HCT116 (cell line): ENCODE results near the gene FAM171A1. TPM values are rescaled to one million over a fixed set of nuclear protein-coding genes. Genes with fewer than 3 reads are reported as not detected.

ENCODE experiments used
- ATAC-seq: fragments of 200-7000 bp; cut with Tn5 transposase; 2 replicates; pipeline ENCODE4 v1.9.1; 2020; ENCODE audit warnings: mild to moderate bottlenecking, moderate library complexity
- BruUV-seq: library from RNA; stranded (reverse); fragments of 400-500 nt; replicated peaks from 2 replicates; lab custom pipeline; 2021; lab: Mats Ljungman, UMichigan
- CTCF ChIA-PET: fragments of 300-600 bp; sonication (Branson Sonifier 250); formaldehyde crosslinking; loops from one replicate; lab custom pipeline; 2021; ENCODE audit warnings: antibody characterized with exemption; lab: Charles Lee
- POLR2A ChIA-PET: fragments of 300-600, 350-600 bp; sonication (Branson Sonifier 250); formaldehyde crosslinking; loops from one replicate; lab custom pipeline; 2021; ENCODE audit warnings: antibody characterized with exemption; lab: Charles Lee
- RAD21 ChIA-PET, 2 experiments: fragments of 300-600 bp; sonication (Branson Sonifier 250); formaldehyde crosslinking; loops; one replicate each; lab custom pipeline; 2023; ENCODE audit warnings: low total read pairs in 2 of 2; ENCODE audit not compliant: uncharacterized antibody in 2 of 2, unreplicated experiment in 2 of 2, low non-redundant PET in 1 of 2; lab: Charles Lee
- DNase-seq: peaks from one replicate; pipeline ENCODE4 v3.0.0-alpha.2; 2010; ENCODE audit warnings: low read depth, low spot score
- H2AFZ ChIP-seq: fragments of 200-600 bp; shearing (Covaris generic), sonication (generic); 2 replicates; pipeline ENCODE4 v1.6.1; 2017; ENCODE audit warnings: low read depth, mixed run types, mixed read lengths, antibody characterized with exemption, low read length; ENCODE audit not compliant: poor library complexity, severe bottlenecking
- H3K27ac ChIP-seq: 2 replicates; pipeline ENCODE4 v1.5.1; 2012; ENCODE audit warnings: low read depth, low read length
- H3K27me3 ChIP-seq: fragments of 200-600 bp; sonication (generic); 2 replicates; pipeline ENCODE4 v1.6.1; 2016; ENCODE audit warnings: mixed run types, low read length, mixed read lengths; ENCODE audit not compliant: insufficient read depth
- H3K36me3 ChIP-seq, 2 experiments: fragments of 200-500 bp in 1 of 2; fragments of 200-600 bp in 1 of 2; sonication (Bioruptor generic) in 1 of 2; sonication (generic) in 1 of 2; 2 replicates each; pipeline versions ENCODE4 v1.5.1 to v1.6.1; 2014 to 2016; ENCODE audit warnings: low read length in 2 of 2, inconsistent platforms in 1 of 2, mixed read lengths in 1 of 2, mixed run types in 1 of 2; ENCODE audit not compliant: insufficient read depth in 2 of 2, control insufficient read depth in 1 of 2
- H3K4me1 ChIP-seq, 2 experiments: fragments of 200-600 bp in 1 of 2; sonication (generic) in 1 of 2; 2 replicates each; pipeline versions ENCODE4 v1.5.1 to v1.6.1; 2012 to 2017; ENCODE audit warnings: low read length in 2 of 2, inconsistent platforms in 1 of 2, mild to moderate bottlenecking in 1 of 2, mixed read lengths in 1 of 2, mixed run types in 1 of 2, moderate library complexity in 1 of 2; ENCODE audit not compliant: insufficient read depth in 2 of 2, control insufficient read depth in 1 of 2
- H3K4me2 ChIP-seq: fragments of 200-600 bp; sonication (generic); 2 replicates; pipeline ENCODE4 v1.6.1; 2017; ENCODE audit warnings: mixed run types, low read length, mixed read lengths
- H3K4me3 ChIP-seq, 2 experiments: fragments of 200-600 bp in 1 of 2; sonication (generic) in 1 of 2; replicated peaks in 1 of 2; 2 replicates each; pipeline ENCODE4 v1.5.1; 2011 to 2016; ENCODE audit warnings: low read length in 2 of 2, control low read depth in 1 of 2, low read depth in 1 of 2, mild to moderate bottlenecking in 1 of 2, mixed read lengths in 1 of 2, mixed run types in 1 of 2
- H3K79me2 ChIP-seq: fragments of 200-600 bp; sonication (generic); 2 replicates; pipeline ENCODE4 v1.6.1; 2017; ENCODE audit warnings: mild to moderate bottlenecking, mixed run types, low read length, moderate library complexity, mixed read lengths; ENCODE audit not compliant: insufficient read depth
- H3K9ac ChIP-seq: fragments of 200-600 bp; sonication (generic); 2 replicates; pipeline ENCODE4 v1.6.1; 2016; ENCODE audit warnings: low read length, mixed read lengths
- H3K9me2 ChIP-seq: fragments of 200-600 bp; sonication (generic), shearing (Covaris generic); 2 replicates; pipeline ENCODE4 v1.6.1; 2017; ENCODE audit warnings: mixed run types, mild to moderate bottlenecking, moderate library complexity; ENCODE audit not compliant: insufficient read depth
- H3K9me3 ChIP-seq, 2 experiments: fragments of 200-500 bp in 1 of 2; fragments of 200-600 bp in 1 of 2; sonication (Bioruptor generic) in 1 of 2; sonication (generic) in 1 of 2; 2 replicates each; pipeline ENCODE4 v1.6.1; 2014 to 2017; ENCODE audit warnings: low read length in 2 of 2, mixed read lengths in 2 of 2, inconsistent platforms in 1 of 2, low read depth in 1 of 2, mild to moderate bottlenecking in 1 of 2, mixed run types in 1 of 2, moderate library complexity in 1 of 2; ENCODE audit not compliant: control insufficient read depth in 1 of 2, insufficient read depth in 1 of 2
- H4K20me1 ChIP-seq: fragments of 200-600 bp; sonication (generic), shearing (Covaris generic); 2 replicates; pipeline ENCODE4 v1.6.1; 2017; ENCODE audit warnings: mixed run types, mild to moderate bottlenecking, moderate library complexity; ENCODE audit not compliant: insufficient read depth
- CBX3 ChIP-seq: IDR thresholded peaks from 2 replicates; pipeline ENCODE4 v1.6.1; 2012; ENCODE audit warnings: low read depth
- CEBPB ChIP-seq: IDR thresholded peaks from 2 replicates; pipeline ENCODE4 v1.6.1; 2012; ENCODE audit warnings: low read depth
- EGR1 ChIP-seq: IDR thresholded peaks from 2 replicates; pipeline ENCODE4 v1.6.1; 2012; ENCODE audit warnings: low read depth
- EZH2 ChIP-seq: fragments of 200-600 bp; sonication (generic); IDR thresholded peaks from 2 replicates; pipeline ENCODE4 v1.6.1; 2017; ENCODE audit warnings: antibody characterized with exemption, mixed run types
- EZH2phosphoT487 ChIP-seq: fragments of 200-600 bp; IDR thresholded peaks from 2 replicates; pipeline ENCODE4 v1.6.1; 2018; ENCODE audit warnings: antibody characterized with exemption, borderline replicate concordance
- FOSL1 ChIP-seq: IDR thresholded peaks from 2 replicates; pipeline ENCODE4 v1.6.1; 2012; ENCODE audit warnings: low read depth
- JUND ChIP-seq: IDR thresholded peaks from 2 replicates; pipeline ENCODE4 v1.6.1; 2012
- POLR2A ChIP-seq: IDR thresholded peaks from 2 replicates; pipeline ENCODE4 v1.7.0; 2011; ENCODE audit warnings: borderline replicate concordance; ENCODE audit not compliant: insufficient read depth, insufficient read length; ENCODE audit errors: extremely low read depth
- POLR2AphosphoS5 ChIP-seq: IDR thresholded peaks from 2 replicates; pipeline ENCODE4 v1.6.1; 2011; ENCODE audit warnings: mild to moderate bottlenecking, low read depth, low read length, moderate library complexity
- RAD21 ChIP-seq: IDR thresholded peaks from 2 replicates; pipeline ENCODE4 v1.6.1; 2012; ENCODE audit warnings: low read depth, mild to moderate bottlenecking
- SIN3A ChIP-seq: IDR thresholded peaks from 2 replicates; pipeline ENCODE4 v1.6.1; 2012; ENCODE audit warnings: low read depth
- TCF7L2 ChIP-seq: IDR thresholded peaks from 2 replicates; pipeline ENCODE4 v1.7.0; 2011; ENCODE audit warnings: borderline replicate concordance, inconsistent platforms; ENCODE audit not compliant: insufficient read depth, insufficient read length; ENCODE audit errors: extremely low read depth
- YY1 ChIP-seq: IDR thresholded peaks from 2 replicates; pipeline ENCODE4 v1.6.1; 2011; ENCODE audit warnings: low read length, low read depth, moderate library complexity, mild to moderate bottlenecking; ENCODE audit not compliant: insufficient replicate concordance; ENCODE audit errors: extremely low read depth
- ZFX ChIP-seq: fragments of 450-650 bp; IDR thresholded peaks from 2 replicates; pipeline ENCODE4 v1.6.1; 2017
- ZNF274 ChIP-seq: fragments of 200-500 bp; sonication (Bioruptor generic); IDR thresholded peaks from 2 replicates; pipeline ENCODE4 v1.6.1; 2014; ENCODE audit warnings: mild to moderate bottlenecking, low read depth, low read length, inconsistent platforms
- intact Hi-C: fragments of 100-400 bp; cut with micrococcal nuclease; formaldehyde crosslinking; loops from 2 replicates; pipeline ENCODE4 v1.10.0; 2022
- total RNA-seq: library from RNA; stranded (reverse); gene quantifications from one replicate; pipeline ENCODE4 v1.2.1, GENCODE V29; 2021; ENCODE audit not compliant: unreplicated experiment
- TF ChIP-seq, protein P1 (sequence below): IDR thresholded peaks from 2 replicates; pipeline ENCODE4 v1.6.1; 2011; ENCODE audit warnings: mild to moderate bottlenecking, low read length, moderate library complexity; ENCODE audit not compliant: insufficient replicate concordance; ENCODE audit errors: extremely low read depth
- TF ChIP-seq, protein P2 (sequence below): IDR thresholded peaks from 2 replicates; pipeline ENCODE4 v1.6.1; 2012
- TF ChIP-seq, protein P3 (sequence below): IDR thresholded peaks from 2 replicates; pipeline ENCODE4 v1.6.1; 2012; ENCODE audit warnings: low read depth
- TF ChIP-seq, protein P4 (sequence below), 3 experiments: fragments of 200-600 bp in 1 of 3; sonication (generic) in 1 of 3; IDR thresholded peaks in 2 of 3; conservative IDR thresholded peaks in 1 of 3; 2 replicates each; pipeline ENCODE4 v1.5.1; 2012 to 2017; ENCODE audit warnings: low read depth in 2 of 3, low read length in 2 of 3, antibody characterized with exemption in 1 of 3, borderline replicate concordance in 1 of 3, control low read depth in 1 of 3, mild to moderate bottlenecking in 1 of 3, mixed read lengths in 1 of 3, mixed run types in 1 of 3, moderate library complexity in 1 of 3; ENCODE audit not compliant: insufficient read depth in 1 of 3
- TF ChIP-seq, protein P5 (sequence below): IDR thresholded peaks from 2 replicates; pipeline ENCODE4 v1.6.1; 2012

Gene FAM171A1
- total RNA-seq, 1 experiment from 2014 or later: 32.5 TPM

- Histone ChIP-seq H3K4me3 (no peak overlapping the region), H3K4me1 (no peaks in the 10 kb centered on the region), H3K27me3 (no peaks in the 10 kb centered on the region), H2AFZ (no peak overlapping the region), H3K36me3 (no peaks in the 10 kb centered on the region), H3K9me3 (no peaks in the 10 kb centered on the region), H3K4me2 (no peak overlapping the region), H4K20me1 (no peaks in the 10 kb centered on the region), H3K27ac (no peak overlapping the region), H3K9me2 (no peaks in the 10 kb centered on the region), H3K9ac (no peak overlapping the region), H3K79me2 (no peaks in the 10 kb centered on the region)
- TF ChIP-seq JUND (no peak), CEBPB (no peak), CBX3 (no peak), TCF7L2 (no peak), POLR2A (no peak), SIN3A (no peak), POLR2AphosphoS5 (no peak), YY1 (no peak), FOSL1 (no peak), EZH2phosphoT487 (no peak), RAD21 (no peak), EZH2 (no peak), EGR1 (no peak), ZNF274 (no peak), ZFX (no peak)
- TF ChIP-seq, protein P1, sequence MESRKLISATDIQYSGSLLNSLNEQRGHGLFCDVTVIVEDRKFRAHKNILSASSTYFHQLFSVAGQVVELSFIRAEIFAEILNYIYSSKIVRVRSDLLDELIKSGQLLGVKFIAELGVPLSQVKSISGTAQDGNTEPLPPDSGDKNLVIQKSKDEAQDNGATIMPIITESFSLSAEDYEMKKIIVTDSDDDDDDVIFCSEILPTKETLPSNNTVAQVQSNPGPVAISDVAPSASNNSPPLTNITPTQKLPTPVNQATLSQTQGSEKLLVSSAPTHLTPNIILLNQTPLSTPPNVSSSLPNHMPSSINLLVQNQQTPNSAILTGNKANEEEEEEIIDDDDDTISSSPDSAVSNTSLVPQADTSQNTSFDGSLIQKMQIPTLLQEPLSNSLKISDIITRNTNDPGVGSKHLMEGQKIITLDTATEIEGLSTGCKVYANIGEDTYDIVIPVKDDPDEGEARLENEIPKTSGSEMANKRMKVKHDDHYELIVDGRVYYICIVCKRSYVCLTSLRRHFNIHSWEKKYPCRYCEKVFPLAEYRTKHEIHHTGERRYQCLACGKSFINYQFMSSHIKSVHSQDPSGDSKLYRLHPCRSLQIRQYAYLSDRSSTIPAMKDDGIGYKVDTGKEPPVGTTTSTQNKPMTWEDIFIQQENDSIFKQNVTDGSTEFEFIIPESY: no peak
- TF ChIP-seq, protein P2, sequence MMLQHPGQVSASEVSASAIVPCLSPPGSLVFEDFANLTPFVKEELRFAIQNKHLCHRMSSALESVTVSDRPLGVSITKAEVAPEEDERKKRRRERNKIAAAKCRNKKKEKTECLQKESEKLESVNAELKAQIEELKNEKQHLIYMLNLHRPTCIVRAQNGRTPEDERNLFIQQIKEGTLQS: no peak
- TF ChIP-seq, protein P3, sequence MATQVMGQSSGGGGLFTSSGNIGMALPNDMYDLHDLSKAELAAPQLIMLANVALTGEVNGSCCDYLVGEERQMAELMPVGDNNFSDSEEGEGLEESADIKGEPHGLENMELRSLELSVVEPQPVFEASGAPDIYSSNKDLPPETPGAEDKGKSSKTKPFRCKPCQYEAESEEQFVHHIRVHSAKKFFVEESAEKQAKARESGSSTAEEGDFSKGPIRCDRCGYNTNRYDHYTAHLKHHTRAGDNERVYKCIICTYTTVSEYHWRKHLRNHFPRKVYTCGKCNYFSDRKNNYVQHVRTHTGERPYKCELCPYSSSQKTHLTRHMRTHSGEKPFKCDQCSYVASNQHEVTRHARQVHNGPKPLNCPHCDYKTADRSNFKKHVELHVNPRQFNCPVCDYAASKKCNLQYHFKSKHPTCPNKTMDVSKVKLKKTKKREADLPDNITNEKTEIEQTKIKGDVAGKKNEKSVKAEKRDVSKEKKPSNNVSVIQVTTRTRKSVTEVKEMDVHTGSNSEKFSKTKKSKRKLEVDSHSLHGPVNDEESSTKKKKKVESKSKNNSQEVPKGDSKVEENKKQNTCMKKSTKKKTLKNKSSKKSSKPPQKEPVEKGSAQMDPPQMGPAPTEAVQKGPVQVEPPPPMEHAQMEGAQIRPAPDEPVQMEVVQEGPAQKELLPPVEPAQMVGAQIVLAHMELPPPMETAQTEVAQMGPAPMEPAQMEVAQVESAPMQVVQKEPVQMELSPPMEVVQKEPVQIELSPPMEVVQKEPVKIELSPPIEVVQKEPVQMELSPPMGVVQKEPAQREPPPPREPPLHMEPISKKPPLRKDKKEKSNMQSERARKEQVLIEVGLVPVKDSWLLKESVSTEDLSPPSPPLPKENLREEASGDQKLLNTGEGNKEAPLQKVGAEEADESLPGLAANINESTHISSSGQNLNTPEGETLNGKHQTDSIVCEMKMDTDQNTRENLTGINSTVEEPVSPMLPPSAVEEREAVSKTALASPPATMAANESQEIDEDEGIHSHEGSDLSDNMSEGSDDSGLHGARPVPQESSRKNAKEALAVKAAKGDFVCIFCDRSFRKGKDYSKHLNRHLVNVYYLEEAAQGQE: no peak
- TF ChIP-seq, protein P4, sequence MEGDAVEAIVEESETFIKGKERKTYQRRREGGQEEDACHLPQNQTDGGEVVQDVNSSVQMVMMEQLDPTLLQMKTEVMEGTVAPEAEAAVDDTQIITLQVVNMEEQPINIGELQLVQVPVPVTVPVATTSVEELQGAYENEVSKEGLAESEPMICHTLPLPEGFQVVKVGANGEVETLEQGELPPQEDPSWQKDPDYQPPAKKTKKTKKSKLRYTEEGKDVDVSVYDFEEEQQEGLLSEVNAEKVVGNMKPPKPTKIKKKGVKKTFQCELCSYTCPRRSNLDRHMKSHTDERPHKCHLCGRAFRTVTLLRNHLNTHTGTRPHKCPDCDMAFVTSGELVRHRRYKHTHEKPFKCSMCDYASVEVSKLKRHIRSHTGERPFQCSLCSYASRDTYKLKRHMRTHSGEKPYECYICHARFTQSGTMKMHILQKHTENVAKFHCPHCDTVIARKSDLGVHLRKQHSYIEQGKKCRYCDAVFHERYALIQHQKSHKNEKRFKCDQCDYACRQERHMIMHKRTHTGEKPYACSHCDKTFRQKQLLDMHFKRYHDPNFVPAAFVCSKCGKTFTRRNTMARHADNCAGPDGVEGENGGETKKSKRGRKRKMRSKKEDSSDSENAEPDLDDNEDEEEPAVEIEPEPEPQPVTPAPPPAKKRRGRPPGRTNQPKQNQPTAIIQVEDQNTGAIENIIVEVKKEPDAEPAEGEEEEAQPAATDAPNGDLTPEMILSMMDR (IDR thresholded peaks at IDR 0.05 in 2 of 3, conservative IDR thresholded peaks at IDR 0.05 in 1 of 3; ENCODE audit: borderline replicate concordance in 1 of 3, insufficient read depth in 1 of 3, low read depth in 2 of 3, low read length in 2 of 3): no peak
- TF ChIP-seq, protein P5, sequence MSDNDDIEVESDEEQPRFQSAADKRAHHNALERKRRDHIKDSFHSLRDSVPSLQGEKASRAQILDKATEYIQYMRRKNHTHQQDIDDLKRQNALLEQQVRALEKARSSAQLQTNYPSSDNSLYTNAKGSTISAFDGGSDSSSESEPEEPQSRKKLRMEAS: no peak
- POLR2A ChIA-PET: no interaction called here
- CTCF ChIA-PET: no interaction called here
- RAD21 ChIA-PET: no interaction called here
- ATAC-seq: no peak
- intact Hi-C loops: no loop called here
- DNase-seq: no peak
- BruUV-seq: no TSS peak
These were observed 147.9 kb downstream of the FAM171A1 start for GRCh38 chr10:15223174-15223573.
